GM21576 (cell line): Measurements from ENCODE around the gene CAGE1.
"Not testable (repeated sequence)": the region's sequence is repeated elsewhere in the genome, so short reads cannot be mapped to it uniquely, and the experiment has no call there.

Experiments
- ATAC-seq: cut with Tn5 transposase; IDR thresholded peaks from one replicate; pipeline ENCODE4 v1.9.1; 2021; ENCODE audit warnings: mild to moderate bottlenecking, moderate library complexity; ENCODE audit not compliant: unreplicated experiment

CAGE1 gene

GRCh38 chr6:7341271-7341670, 48.3 kb downstream of the CAGE1 start:
- no peak for ATAC-seq

GRCh38 chr6:7339007-7339732, 50.4 kb downstream of the CAGE1 start:
- not testable (repeated sequence) for ATAC-seq

GRCh38 chr6:7338031-7338430, 51.5 kb downstream of the CAGE1 start:
- ATAC-seq = no peak

- no peak for ATAC-seq
Measured at GRCh38 chr6:7335519-7335918, 54.0 kb downstream of the CAGE1 start.

- ATAC-seq = no peak
Measured at GRCh38 chr6:7334685-7335084, 54.9 kb downstream of the CAGE1 start.

- ATAC-seq = no peak
Measured at GRCh38 chr6:7332090-7332745, 57.3 kb downstream of the CAGE1 start.

GRCh38 chr6:7331452-7331851, 58.1 kb downstream of the CAGE1 start:
- ATAC-seq = no peak

- ATAC-seq = no peak
Measured at GRCh38 chr6:7328243-7328642, 61.3 kb downstream of the CAGE1 start.

GRCh38 chr6:7325750-7326149, 63.8 kb downstream of the CAGE1 start:
- no peak for ATAC-seq

- peak; percentile 80 for ATAC-seq
Measured at GRCh38 chr6:7324520-7324919, 65.0 kb downstream of the CAGE1 start.

- no peak for ATAC-seq
Measured at GRCh38 chr6:7323074-7323473, 66.5 kb downstream of the CAGE1 start.

GRCh38 chr6:7321866-7322265, 67.7 kb downstream of the CAGE1 start:
- not testable (repeated sequence) for ATAC-seq

- ATAC-seq = not testable (repeated sequence)
Measured at GRCh38 chr6:7319406-7319805, 70.1 kb downstream of the CAGE1 start.

GRCh38 chr6:7317538-7317937, 72.0 kb downstream of the CAGE1 start:
- no peak for ATAC-seq

GRCh38 chr6:7316658-7317533, 72.6 kb downstream of the CAGE1 start:
- ATAC-seq = no peak

- ATAC-seq = no peak
Measured at GRCh38 chr6:7315948-7316365, 73.6 kb downstream of the CAGE1 start.

- not testable (repeated sequence) for ATAC-seq
Measured at GRCh38 chr6:7315087-7315947, 74.2 kb downstream of the CAGE1 start.

GRCh38 chr6:7314414-7314813, 75.1 kb downstream of the CAGE1 start:
- ATAC-seq = no peak

GRCh38 chr6:7313505-7314165, 75.9 kb downstream of the CAGE1 start:
- no peak for ATAC-seq
